Measurements from ENCODE around the gene PLA2G2C.

PLA2G2C gene

GRCh38 chr1:20150969-20151368 lies 35.3 kb downstream of the PLA2G2C start:
- no peak overlapping the region for H3K4me3 ChIP-seq (ENCODE audit: low read depth in 1 of 2, low read length in 1 of 2)
- H3K9me3 ChIP-seq = no peaks in the 10 kb centered on the region
- no peak overlapping the region for H3K27ac ChIP-seq
- TF ChIP-seq, protein P1, sequence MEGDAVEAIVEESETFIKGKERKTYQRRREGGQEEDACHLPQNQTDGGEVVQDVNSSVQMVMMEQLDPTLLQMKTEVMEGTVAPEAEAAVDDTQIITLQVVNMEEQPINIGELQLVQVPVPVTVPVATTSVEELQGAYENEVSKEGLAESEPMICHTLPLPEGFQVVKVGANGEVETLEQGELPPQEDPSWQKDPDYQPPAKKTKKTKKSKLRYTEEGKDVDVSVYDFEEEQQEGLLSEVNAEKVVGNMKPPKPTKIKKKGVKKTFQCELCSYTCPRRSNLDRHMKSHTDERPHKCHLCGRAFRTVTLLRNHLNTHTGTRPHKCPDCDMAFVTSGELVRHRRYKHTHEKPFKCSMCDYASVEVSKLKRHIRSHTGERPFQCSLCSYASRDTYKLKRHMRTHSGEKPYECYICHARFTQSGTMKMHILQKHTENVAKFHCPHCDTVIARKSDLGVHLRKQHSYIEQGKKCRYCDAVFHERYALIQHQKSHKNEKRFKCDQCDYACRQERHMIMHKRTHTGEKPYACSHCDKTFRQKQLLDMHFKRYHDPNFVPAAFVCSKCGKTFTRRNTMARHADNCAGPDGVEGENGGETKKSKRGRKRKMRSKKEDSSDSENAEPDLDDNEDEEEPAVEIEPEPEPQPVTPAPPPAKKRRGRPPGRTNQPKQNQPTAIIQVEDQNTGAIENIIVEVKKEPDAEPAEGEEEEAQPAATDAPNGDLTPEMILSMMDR (IDR thresholded peaks at IDR 0.05) = no peak
- no peaks in the 10 kb centered on the region for H3K36me3 ChIP-seq
- peaks cover 0 to 3% of the 10 kb centered on the region in 2 experiments for H3K4me1 ChIP-seq (ENCODE audit: control insufficient read depth in 1 of 2, insufficient read depth in 1 of 2, low read depth in 1 of 2, low read length in 1 of 2)
- H3K27me3 ChIP-seq = peaks cover 6% of the 10 kb centered on the region

DNA sequence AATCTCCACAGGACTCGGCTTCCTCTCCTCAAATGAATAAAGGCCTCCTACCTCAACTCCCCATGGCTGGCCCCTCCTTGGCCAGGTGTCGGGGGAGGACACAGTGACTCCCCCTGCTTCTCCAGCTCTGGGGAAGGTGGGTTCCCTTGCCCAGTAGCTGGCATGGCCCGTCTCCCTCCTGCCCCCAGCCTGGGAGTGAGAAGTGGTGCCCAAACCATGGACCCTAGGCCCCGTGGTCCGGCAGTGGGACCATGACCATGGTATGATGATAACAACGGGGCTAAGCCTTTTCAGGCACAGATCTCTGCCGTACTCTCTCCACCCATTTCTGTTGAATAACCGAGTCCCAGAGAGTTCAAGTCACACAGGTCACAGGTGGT lies 36.0 kb downstream of the PLA2G2C start:
- no peaks in the 10 kb centered on the region for H3K9me3 ChIP-seq
- TF ChIP-seq, protein P1 (IDR thresholded peaks at IDR 0.05) = no peak
- no peak overlapping the region for H3K27ac ChIP-seq
- peaks cover 6% of the 10 kb centered on the region for H3K27me3 ChIP-seq
- no peaks in the 10 kb centered on the region for H3K36me3 ChIP-seq
- H3K4me1 ChIP-seq (ENCODE audit: control insufficient read depth in 1 of 2, insufficient read depth in 1 of 2, low read depth in 1 of 2, low read length in 1 of 2) = peaks cover 0 to 3% of the 10 kb centered on the region in 2 experiments
- H3K4me3 ChIP-seq (ENCODE audit: low read depth in 1 of 2, low read length in 1 of 2) = no peak overlapping the region

DNA sequence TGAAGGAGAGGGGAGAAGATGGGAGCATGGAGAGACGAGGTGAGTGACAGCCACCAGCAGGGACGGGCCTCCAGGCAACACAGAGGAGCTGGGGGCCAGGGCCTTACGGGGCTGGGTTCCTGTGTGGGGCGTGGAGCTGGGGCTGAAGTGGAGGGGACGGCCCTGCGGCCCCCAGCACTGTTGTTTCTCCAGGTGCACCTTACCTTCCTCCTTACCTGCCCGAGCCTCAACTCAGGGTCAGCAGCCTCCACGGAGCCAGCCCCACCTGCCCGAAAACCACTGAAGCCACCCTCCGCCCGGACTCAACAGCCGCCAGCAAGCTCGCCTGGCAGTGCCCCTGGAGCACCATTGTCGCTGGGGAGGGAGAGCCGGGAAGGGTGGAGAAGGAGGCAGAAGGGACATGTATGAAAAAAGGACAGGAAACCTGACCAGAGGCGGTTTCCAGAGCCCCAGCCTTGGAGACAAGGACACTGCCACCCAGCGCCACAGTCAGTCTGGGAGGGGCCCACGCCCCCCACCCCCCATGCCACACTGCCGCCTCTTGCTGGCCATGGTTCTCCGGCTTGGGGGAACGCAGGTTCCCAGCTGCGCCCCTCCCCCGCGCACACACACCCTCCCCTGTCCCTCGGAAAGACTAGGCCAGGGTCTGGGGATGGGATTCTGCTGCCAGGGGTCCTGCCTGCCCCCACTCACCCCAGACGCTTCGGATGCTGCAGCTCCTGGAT lies 36.6 kb downstream of the PLA2G2C start:
- peaks cover 0 to 3% of the 10 kb centered on the region in 2 experiments for H3K4me1 ChIP-seq (ENCODE audit: control insufficient read depth in 1 of 2, insufficient read depth in 1 of 2, low read depth in 1 of 2, low read length in 1 of 2)
- H3K27ac ChIP-seq = no peak overlapping the region
- no peak overlapping the region for H3K4me3 ChIP-seq (ENCODE audit: low read depth in 1 of 2, low read length in 1 of 2)
- H3K9me3 ChIP-seq = no peaks in the 10 kb centered on the region
- H3K36me3 ChIP-seq = no peaks in the 10 kb centered on the region
- TF ChIP-seq, protein P1 (IDR thresholded peaks at IDR 0.05) = no peak
- H3K27me3 ChIP-seq = peaks cover 6% of the 10 kb centered on the region

GRCh38 chr1:20148571-20149500 lies 37.5 kb downstream of the PLA2G2C start:
- Histone ChIP-seq H3K27ac (no peak overlapping the region), H3K9me3 (no peaks in the 10 kb centered on the region), H3K4me3 (ENCODE audit: low read depth in 1 of 2, low read length in 1 of 2) (no peak overlapping the region), H3K27me3 (peaks cover 6% of the 10 kb centered on the region), H3K36me3 (no peaks in the 10 kb centered on the region), H3K4me1 (ENCODE audit: control insufficient read depth in 1 of 2, insufficient read depth in 1 of 2, low read depth in 1 of 2, low read length in 1 of 2) (peaks cover 0 to 3% of the 10 kb centered on the region in 2 experiments)
- TF ChIP-seq, protein P1 (IDR thresholded peaks at IDR 0.05) = no peak

- Histone ChIP-seq H3K27me3 (peaks cover 6% of the 10 kb centered on the region), H3K27ac (no peak overlapping the region), H3K9me3 (no peaks in the 10 kb centered on the region), H3K4me3 (ENCODE audit: low read depth in 1 of 2, low read length in 1 of 2) (no peak overlapping the region), H3K36me3 (no peaks in the 10 kb centered on the region), H3K4me1 (ENCODE audit: control insufficient read depth in 1 of 2, insufficient read depth in 1 of 2, low read depth in 1 of 2, low read length in 1 of 2) (peaks cover 0 to 3% of the 10 kb centered on the region in 2 experiments)
- TF ChIP-seq, protein P1 (IDR thresholded peaks at IDR 0.05) = no peak
Measured at GRCh38 chr1:20147846-20148570, 38.3 kb downstream of the PLA2G2C start.
